Naive thymus-derived CD4-positive, alpha-beta T cell (primary cell): Measurements from ENCODE around the gene SYNGR1. TPM values are rescaled to one million over a fixed set of nuclear protein-coding genes. Genes with fewer than 3 reads are reported as not detected.

Experiments used
- ATAC-seq: fragments of 150-1000 bp; cut with Tn5 transposase; 2 replicates; pipeline ENCODE4 v1.10.0; 2021; ENCODE audit warnings: mild to moderate bottlenecking, moderate library complexity
- CTCF ChIA-PET: fragments of 350-600 bp; sonication (Branson Sonifier 250); formaldehyde crosslinking; loops from one replicate; lab custom pipeline; 2021; ENCODE audit warnings: antibody characterized with exemption; lab: Charles Lee
- POLR2A ChIA-PET: fragments of 350-600 bp; sonication (Branson Sonifier 250); formaldehyde crosslinking; loops from one replicate; lab custom pipeline; 2021; ENCODE audit warnings: antibody characterized with exemption, inconsistent platforms; lab: Charles Lee
- DNase-seq, 9 donors: peaks; one replicate each; pipeline versions ENCODE4 v3.0.0 to v3.0.0-alpha.2; 2020 to 2022; ENCODE audit warnings: mixed read lengths in 1 of 9
- H3K27ac ChIP-seq: one replicate; pipeline ENCODE4 v1.7.0; 2013; ENCODE audit warnings: mild to moderate bottlenecking, low read depth, low read length, moderate library complexity
- H3K27me3 ChIP-seq, 2 donors: one replicate each; pipeline ENCODE4 v1.7.0; 2013; ENCODE audit warnings: low read length in 2 of 2, mild to moderate bottlenecking in 2 of 2, moderate library complexity in 2 of 2; ENCODE audit not compliant: control insufficient read depth in 2 of 2, insufficient read depth in 2 of 2
- H3K36me3 ChIP-seq, 3 experiments: 1 replicate in 2 of 3; 2 replicates in 1 of 3; pipeline ENCODE4 v1.7.0; 2013; ENCODE audit warnings: low read length in 3 of 3, mild to moderate bottlenecking in 3 of 3, moderate library complexity in 1 of 3; ENCODE audit not compliant: insufficient read depth in 3 of 3, control insufficient read depth in 2 of 3
- H3K4me1 ChIP-seq, 2 donors: one replicate each; pipeline ENCODE4 v1.7.0; 2013; ENCODE audit warnings: low read length in 2 of 2, mild to moderate bottlenecking in 2 of 2, moderate library complexity in 1 of 2; ENCODE audit not compliant: control insufficient read depth in 2 of 2, insufficient read depth in 2 of 2
- H3K4me3 ChIP-seq: 2 replicates; pipeline ENCODE4 v1.7.0; 2013; ENCODE audit warnings: mild to moderate bottlenecking, low read length
- H3K9me3 ChIP-seq, 3 experiments: 1 replicate in 2 of 3; 2 replicates in 1 of 3; pipeline ENCODE4 v1.7.0; 2013; ENCODE audit warnings: low read length in 3 of 3; ENCODE audit not compliant: control insufficient read depth in 2 of 3
- H3K27ac Mint-ChIP-seq, 9 donors: one replicate each; pipeline ENCODE4 v1.8.0; 2020 to 2022; ENCODE audit warnings: mixed read lengths in 9 of 9, mild to moderate bottlenecking in 8 of 9, moderate library complexity in 5 of 9, inconsistent platforms in 2 of 9
- H3K27me3 Mint-ChIP-seq, 5 donors: one replicate each; pipeline ENCODE4 v1.8.0; 2021 to 2022; ENCODE audit warnings: mixed read lengths in 5 of 5, mild to moderate bottlenecking in 1 of 5
- H3K36me3 Mint-ChIP-seq, 5 donors: one replicate each; pipeline ENCODE4 v1.8.0; 2020 to 2022; ENCODE audit warnings: mixed read lengths in 5 of 5, mild to moderate bottlenecking in 3 of 5, inconsistent platforms in 1 of 5
- H3K4me1 Mint-ChIP-seq, 7 donors: one replicate each; pipeline ENCODE4 v1.8.0; 2020 to 2022; ENCODE audit warnings: mixed read lengths in 7 of 7, mild to moderate bottlenecking in 3 of 7, inconsistent platforms in 1 of 7
- H3K4me3 Mint-ChIP-seq, 10 donors: one replicate each; pipeline ENCODE4 v1.8.0; 2020 to 2022; ENCODE audit warnings: mild to moderate bottlenecking in 10 of 10, mixed read lengths in 10 of 10, moderate library complexity in 6 of 10, inconsistent platforms in 2 of 10
- H3K9me3 Mint-ChIP-seq, 11 donors: one replicate each; pipeline ENCODE4 v1.8.0; 2020 to 2022; ENCODE audit warnings: mixed read lengths in 11 of 11, mild to moderate bottlenecking in 4 of 11, inconsistent platforms in 1 of 11, moderate library complexity in 1 of 11
- intact Hi-C, 2 donors: fragments of 100-400 bp; cut with micrococcal nuclease; formaldehyde crosslinking; loops; one replicate each; pipeline ENCODE4 v1.15.1; 2023
- polyA plus RNA-seq, 2 donors: library from polyadenylated mRNA; unstranded; fragments of 300-500 nt; fragmentation: Illumina TruSeq; gene quantifications; one replicate each; pipeline ENCODE4 v1.2.3, GENCODE V29; 2021
- total RNA-seq, 6 experiments: library from RNA in 5 of 6; stranded (reverse) in 5 of 6; gene quantifications; 1 replicate in 5 of 6; 2 replicates in 1 of 6; pipeline ENCODE4 v1.2.3 and lab custom pipeline; 2021 to 2026

Gene SYNGR1
- total and polyA plus RNA-seq, 7 experiments from 2014 or later: 0.12 to 7.0 (median 1.5) TPM

- ChIA-PET CTCF (interaction anchor here (0.7 to 5.7 kb wide), 4 partner anchors 11 to 133 kb away, joined by 3 to 83 read pairs (median 4); no protein-coding TSS in a partner anchor), POLR2A (interaction anchor here (0.7 to 0.8 kb wide), 2 partner anchors 150 to 173 kb away, joined by 3 read pairs; no protein-coding TSS in a partner anchor)
- Histone ChIP-seq H3K4me1 (peaks cover 0 to 5% of the 10 kb centered on the region in 2 donors), H3K4me3 (no peak overlapping the region), H3K9me3 (no peaks in the 10 kb centered on the region), H3K27me3 (no peaks in the 10 kb centered on the region), H3K27ac (no peak overlapping the region), H3K36me3 (no peaks in the 10 kb centered on the region)
- Mint-ChIP-seq H3K27me3 (peaks cover 8 to 22% (median 13%) of the 10 kb centered on the region in 5 donors), H3K36me3 (no peaks in the 10 kb centered on the region), H3K4me1 (peaks cover 3 to 18% (median 9%) of the 10 kb centered on the region in 7 donors), H3K27ac (no peak overlapping the region), H3K9me3 (no peaks in the 10 kb centered on the region), H3K4me3 (no peak overlapping the region)
- DNase-seq: no peak
- ATAC-seq: no peak
- intact Hi-C loops: no loop called here
These were observed 45.7 kb upstream of the SYNGR1 start for GRCh38 chr22:39303892-39304671.

GRCh38 chr22:39306456-39307361 is 43.1 kb upstream of the SYNGR1 start:
- H3K27me3 ChIP-seq: no peaks in the 10 kb centered on the region
- peaks cover 0 to 13% (median 6%) of the 10 kb centered on the region in 7 donors for H3K4me1 Mint-ChIP-seq
- intact Hi-C loops: loop anchor here (1.0 to 5.0 kb wide), 3 partner anchors 64 to 135 kb away; partner anchors contain the start of gene PDGFB (in 1 of the 2)

GRCh38 chr22:39308614-39309363 is 41.0 kb upstream of the SYNGR1 start:
- Histone ChIP-seq H3K27me3 (no peaks in the 10 kb centered on the region), H3K36me3 (peaks cover 6 to 26% (median 7%) of the 10 kb centered on the region in 3 experiments), H3K4me1 (peaks cover 0 to 5% of the 10 kb centered on the region in 2 donors), H3K27ac (no peak overlapping the region), H3K4me3 (no peak overlapping the region), H3K9me3 (no peaks in the 10 kb centered on the region)
- no peak overlapping the region for H3K4me3 Mint-ChIP-seq
- CTCF ChIA-PET: interaction anchor here (0.6 to 11.7 kb wide), 4 partner anchors 13 to 155 kb away, joined by 3 to 262 read pairs (median 3); no protein-coding TSS in a partner anchor
- intact Hi-C loops: loop anchor here in 1 of 2 donors (5.0 kb wide), 1 partner anchor 66 kb away; the partner anchor contains the start of gene PDGFB
- no peaks in the 10 kb centered on the region for H3K27me3 Mint-ChIP-seq
- H3K4me1 Mint-ChIP-seq: peaks cover 0 to 20% (median 6%) of the 10 kb centered on the region in 7 donors
- ATAC-seq (peak; percentile 55), DNase-seq (no peak)
- H3K9me3 Mint-ChIP-seq: peaks cover 0 to 2% (median 0%) of the 10 kb centered on the region in 11 donors
- POLR2A ChIA-PET: interaction anchor here (1.5 to 2.9 kb wide), 2 partner anchors 10 to 138 kb away, joined by 7 to 22 read pairs; partner anchors contain the start of gene RPL3
- H3K36me3 Mint-ChIP-seq: peaks cover 0 to 15% (median 5%) of the 10 kb centered on the region in 5 donors
- H3K27ac Mint-ChIP-seq: peak overlapping the region in 5 of 9 donors; percentile 50 to 56 (median 55)

More at GRCh38 chr22:39306456-39307361, 43.1 kb upstream of the SYNGR1 start:
- Histone ChIP-seq H3K9me3 (no peaks in the 10 kb centered on the region), H3K4me3 (no peak overlapping the region), H3K4me1 (peaks cover 0 to 5% of the 10 kb centered on the region in 2 donors), H3K27ac (no peak overlapping the region), H3K36me3 (peaks cover 0 to 5% (median 0%) of the 10 kb centered on the region in 3 experiments)
- H3K27ac Mint-ChIP-seq: peak overlapping the region in 3 of 9 donors; percentile 32 to 37 (median 33)
- ChIA-PET POLR2A (interaction anchor here (0.6 to 1.9 kb wide), 10 partner anchors 8 to 214 kb away, joined by 3 to 13 read pairs (median 4); partner anchors contain the start of gene RPL3), CTCF (interaction anchor here (0.6 to 5.7 kb wide), 13 partner anchors 12 to 171 kb away, joined by 3 to 83 read pairs (median 4); partner anchors contain the start of gene PDGFB)
- no peaks in the 10 kb centered on the region for H3K9me3 Mint-ChIP-seq
- H3K27me3 Mint-ChIP-seq: no peaks in the 10 kb centered on the region
- peaks cover 0 to 3% (median 0%) of the 10 kb centered on the region in 5 donors for H3K36me3 Mint-ChIP-seq
- no peak overlapping the region for H3K4me3 Mint-ChIP-seq
- DNase-seq (peak in 5 of 9 donors; percentile 31 to 60 (median 42)), ATAC-seq (peak; percentile 51)

- no peak for ATAC-seq
- ChIA-PET CTCF (interaction anchor here (0.6 to 11.7 kb wide), 7 partner anchors 13 to 159 kb away, joined by 3 to 262 read pairs (median 3); no protein-coding TSS in a partner anchor), POLR2A (interaction anchor here (1.5 to 2.9 kb wide), 3 partner anchors 10 to 139 kb away, joined by 4 to 22 read pairs (median 7); partner anchors contain the start of gene RPL3)
- Histone ChIP-seq H3K36me3 (peaks cover 11 to 32% (median 12%) of the 10 kb centered on the region in 3 experiments), H3K4me1 (peaks cover 0 to 6% of the 10 kb centered on the region in 2 donors), H3K9me3 (no peaks in the 10 kb centered on the region), H3K27ac (no peak overlapping the region), H3K4me3 (no peak overlapping the region), H3K27me3 (no peaks in the 10 kb centered on the region)
- peak overlapping the region in 2 of 9 donors; percentile 51 to 56 for H3K27ac Mint-ChIP-seq
- H3K36me3 Mint-ChIP-seq: peaks cover 0 to 17% (median 6%) of the 10 kb centered on the region in 5 donors
- H3K4me1 Mint-ChIP-seq: peaks cover 0 to 21% (median 6%) of the 10 kb centered on the region in 7 donors
- H3K9me3 Mint-ChIP-seq: peaks cover 0 to 2% (median 0%) of the 10 kb centered on the region in 11 donors
- no peaks in the 10 kb centered on the region for H3K27me3 Mint-ChIP-seq
- no peak overlapping the region for H3K4me3 Mint-ChIP-seq
- DNase-seq: no peak
- intact Hi-C loops: loop anchor here in 1 of 2 donors (5.0 kb wide), 1 partner anchor 67 kb away; the partner anchor contains the start of gene PDGFB
These were observed 40.4 kb upstream of the SYNGR1 start for GRCh38 chr22:39309364-39309861.
